Measurements from ENCODE around the gene USP47.

Gene USP47

DNA sequence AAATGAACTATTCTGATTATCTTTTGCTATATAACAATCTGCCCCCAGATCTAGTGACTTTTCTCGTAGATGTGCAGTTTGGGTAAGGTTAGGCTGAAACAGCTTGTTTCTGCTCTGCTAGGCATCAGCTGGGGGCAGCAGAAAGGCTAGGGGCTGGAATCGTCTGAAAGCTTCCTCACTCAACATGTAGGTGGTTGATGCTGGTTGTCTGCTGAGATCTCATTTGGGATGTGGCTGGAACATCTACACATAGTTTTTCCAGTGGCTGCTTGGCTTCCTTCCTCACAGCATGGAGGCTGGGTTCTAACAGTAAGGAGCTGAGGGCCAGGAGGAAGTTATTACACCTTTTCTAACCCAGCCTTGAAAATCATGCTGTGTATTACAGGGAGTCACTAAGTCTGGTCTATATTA, 30.2 kb downstream of the USP47 start:
- no peak for DNase-seq

DNA sequence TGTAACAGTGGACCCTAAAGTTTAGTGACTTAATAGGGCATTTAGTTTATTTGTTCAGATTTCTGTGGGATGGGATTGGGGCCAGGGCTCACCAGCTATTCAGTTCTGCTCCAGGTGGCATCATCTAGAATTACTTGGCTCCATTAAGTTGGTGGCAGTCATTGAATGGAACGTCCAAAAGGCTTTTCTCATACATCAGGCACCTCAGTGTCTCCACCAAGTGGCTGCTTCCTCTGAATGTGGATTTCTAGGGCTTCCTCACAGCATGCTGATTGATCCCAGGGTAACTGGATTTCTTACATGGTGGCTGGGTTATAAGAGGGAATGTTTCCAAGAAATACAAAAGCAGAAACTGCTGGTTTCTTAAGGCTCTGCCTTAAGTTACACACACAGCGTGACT, 34.7 kb downstream of the USP47 start:
- no peak for DNase-seq

DNA sequence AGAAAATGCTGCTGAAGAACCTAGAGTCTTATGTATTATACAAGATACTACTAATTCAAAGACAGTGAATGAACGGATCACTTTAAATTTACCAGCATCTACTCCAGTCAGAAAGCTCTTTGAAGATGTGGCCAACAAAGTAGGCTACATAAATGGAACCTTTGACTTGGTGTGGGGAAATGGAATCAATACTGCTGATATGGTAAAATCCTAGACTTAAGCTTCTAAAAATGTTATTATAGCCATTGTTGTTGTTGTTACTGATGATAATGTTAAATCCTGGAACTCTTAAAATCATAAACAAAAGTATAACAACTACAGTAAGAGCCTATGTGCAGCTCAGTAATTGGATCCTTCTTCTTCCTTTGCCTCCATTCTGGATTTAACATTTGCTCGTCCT, 38.4 kb downstream of the USP47 start:
- no peak for DNase-seq

DNA sequence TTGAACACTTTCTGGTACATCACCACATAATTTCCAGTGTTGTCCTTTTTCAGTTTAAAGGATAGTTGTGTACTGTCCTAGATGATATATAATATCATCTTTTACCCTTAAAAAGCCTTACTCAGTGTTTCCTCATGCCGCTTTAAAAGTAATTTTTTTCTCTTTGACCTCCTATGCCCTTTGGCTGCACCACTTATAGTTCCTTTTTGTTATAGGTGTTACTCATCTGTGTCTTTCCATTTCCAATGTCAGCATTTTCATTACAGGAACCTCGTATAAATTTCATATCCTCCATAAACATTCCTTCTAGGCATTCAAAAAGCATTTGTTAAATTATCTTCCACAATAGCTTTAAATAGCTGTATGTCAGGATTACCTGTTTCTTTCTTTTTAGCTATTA, 40.8 kb downstream of the USP47 start:
- DNase-seq, result no peak

DNA sequence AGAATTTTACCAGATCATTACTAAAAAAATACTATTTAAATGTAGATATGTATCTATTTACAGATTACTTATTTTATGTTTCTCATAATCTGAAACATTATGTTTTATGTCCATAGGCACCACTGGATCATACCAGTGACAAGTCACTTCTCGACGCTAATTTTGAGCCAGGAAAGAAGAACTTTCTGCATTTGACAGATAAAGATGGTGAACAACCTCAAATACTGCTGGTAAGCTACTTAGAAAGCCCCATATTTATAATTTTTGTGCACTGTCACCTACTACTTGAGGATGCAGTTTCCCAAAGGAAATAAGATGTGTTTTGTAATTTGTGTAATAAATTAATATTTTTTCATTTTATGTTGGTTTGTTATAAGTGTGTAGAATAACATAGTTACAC, 42.6 kb downstream of the USP47 start:
- DNase-seq, result no peak

DNA sequence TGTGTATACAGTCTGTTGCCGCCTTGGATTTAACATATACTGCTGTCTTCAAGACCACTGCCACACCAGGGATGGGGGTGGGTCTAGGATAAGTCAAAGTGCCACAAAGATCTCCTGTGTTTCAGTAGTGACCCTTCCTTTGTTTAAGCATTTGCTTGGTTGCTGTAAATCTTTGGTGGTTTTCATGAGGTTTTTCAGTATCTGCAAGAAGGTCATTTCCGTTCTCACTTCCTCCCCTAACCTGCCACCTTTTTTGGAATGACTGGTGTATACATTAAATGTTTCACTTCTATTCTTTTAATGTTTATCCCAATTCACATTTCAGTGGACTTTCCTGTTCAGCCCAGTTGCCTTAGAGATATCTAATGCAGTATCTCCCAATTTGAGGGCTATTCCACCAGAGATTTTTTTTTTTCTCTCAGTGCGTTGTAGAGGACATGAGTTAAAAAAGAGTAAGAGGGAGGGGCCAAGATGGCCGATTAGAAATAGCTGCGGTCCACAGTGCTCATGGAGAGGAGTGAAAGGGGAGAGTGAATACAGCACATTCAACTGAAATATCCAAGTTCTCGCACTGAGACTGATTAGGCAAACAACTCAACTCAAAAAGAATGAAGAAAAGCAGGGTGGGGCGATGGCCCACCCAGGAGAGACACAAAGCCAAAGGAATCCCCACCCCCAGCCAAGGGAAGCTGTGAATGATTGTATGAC, 43.2 kb downstream of the USP47 start:
- peak; percentile 47 for DNase-seq

DNA sequence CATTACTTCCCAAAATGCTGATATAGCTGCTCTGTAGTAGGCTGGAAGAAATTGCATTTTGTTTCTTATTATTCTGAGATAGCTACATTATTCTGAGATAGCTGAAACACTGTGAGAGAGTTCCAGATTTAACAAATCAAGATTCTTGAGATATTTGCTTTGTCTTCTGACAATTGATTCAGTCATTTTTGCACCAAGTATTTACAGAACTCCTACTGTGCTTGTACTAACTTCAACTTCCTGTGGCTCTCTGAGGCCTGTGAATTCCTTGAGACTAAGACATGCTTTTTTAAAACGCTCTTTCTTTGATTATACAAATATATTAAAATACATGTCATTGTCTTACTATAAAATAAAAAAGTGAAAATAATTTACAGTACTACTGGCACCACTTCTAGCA, 52.7 kb downstream of the USP47 start:
- no peak for DNase-seq

DNA sequence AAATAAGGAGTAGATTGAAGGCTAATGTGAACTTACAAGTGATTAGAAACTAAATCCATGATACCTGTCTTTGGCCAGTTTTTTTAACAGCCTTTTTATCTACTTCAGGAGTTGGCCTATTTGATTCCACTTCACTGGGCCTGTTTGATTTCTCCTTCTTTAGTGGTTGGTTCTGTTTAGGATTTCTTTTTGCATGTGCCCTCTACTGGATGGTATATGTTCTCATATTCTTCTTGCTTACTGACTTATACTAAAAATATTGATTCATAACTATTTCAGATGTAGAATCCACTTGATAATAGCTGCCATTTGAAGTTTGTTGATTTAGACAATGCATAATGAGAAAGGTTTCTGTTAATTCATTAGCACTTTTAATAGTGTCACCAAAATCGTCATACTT, 53.9 kb downstream of the USP47 start:
- no peak for DNase-seq

DNA sequence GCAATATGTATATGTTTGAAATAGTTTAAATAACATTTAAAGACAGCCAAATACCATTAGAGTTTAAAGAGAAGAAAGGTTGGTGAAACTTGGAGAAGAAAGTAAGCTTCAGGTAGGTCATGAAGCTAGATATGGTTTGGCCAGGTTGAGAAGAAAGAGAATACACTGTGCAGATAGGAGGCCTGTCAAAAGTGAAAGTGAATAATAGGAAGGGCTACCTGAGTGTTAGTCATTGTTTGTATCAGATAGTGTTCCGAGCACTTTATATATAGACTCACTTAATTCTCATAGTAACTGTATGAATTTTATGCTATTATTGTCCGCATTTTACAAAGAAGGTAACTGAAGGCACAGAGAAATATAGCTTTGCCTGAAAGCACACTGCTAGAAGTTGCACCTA, 56.9 kb downstream of the USP47 start:
- no peak for DNase-seq

DNA sequence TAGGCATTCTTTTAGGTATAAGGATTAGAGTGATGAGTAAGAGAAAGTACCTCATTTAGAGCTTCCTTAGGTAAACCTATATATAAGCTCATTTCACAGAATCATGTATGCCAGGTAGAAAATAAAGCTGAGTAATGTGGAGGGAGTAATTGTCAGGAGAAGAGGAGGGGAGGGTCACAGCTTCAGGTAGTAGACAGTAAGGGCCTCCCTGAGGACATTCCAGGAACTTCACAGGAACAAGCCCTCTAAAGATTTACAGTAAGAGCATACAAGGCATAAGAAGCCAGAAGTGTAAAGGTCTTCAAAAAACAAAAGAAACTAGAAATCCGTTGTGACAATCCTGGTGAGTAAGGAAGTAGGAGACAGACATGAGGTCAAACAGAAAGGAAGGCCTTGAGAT, 57.6 kb downstream of the USP47 start:
- DNase-seq, result no peak

DNA sequence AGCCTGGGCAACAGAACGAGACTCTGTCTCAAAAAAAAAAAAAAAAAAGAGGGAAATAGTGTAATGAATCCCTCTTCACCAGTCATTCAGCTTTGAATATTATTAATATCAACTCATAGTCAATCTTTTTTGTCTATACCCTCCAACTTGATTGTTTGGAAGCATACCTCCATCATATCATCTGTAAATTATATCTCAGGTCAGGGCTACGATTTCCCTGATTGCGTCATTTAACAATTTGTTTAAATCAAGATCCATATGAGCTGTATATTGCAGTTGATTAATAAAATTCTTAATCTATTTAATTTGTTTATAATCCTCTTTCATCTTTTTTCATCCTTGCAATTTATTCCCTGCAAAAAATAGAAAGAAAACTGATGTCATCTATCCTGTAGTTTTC, 60.2 kb downstream of the USP47 start:
- no peak for DNase-seq

DNA sequence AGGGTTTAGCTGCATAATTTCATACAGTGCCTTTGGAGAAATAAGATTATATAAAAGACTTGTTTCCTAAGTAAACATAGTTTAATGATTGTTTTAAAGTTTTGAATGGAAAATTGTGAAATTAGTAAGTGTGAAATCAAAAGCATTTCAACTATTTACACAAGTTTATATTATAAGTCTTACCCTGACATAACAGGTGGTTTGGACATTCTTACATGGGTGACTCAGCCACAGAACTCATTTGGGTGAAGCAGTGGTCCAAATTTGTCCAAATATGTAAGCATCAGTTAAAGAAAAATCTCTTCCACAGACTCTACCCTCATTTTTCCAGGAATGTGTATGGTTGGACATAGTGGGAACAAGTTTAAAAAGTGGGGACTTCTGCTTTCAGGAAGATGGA, 68.0 kb downstream of the USP47 start:
- DNase-seq, result no peak

DNA sequence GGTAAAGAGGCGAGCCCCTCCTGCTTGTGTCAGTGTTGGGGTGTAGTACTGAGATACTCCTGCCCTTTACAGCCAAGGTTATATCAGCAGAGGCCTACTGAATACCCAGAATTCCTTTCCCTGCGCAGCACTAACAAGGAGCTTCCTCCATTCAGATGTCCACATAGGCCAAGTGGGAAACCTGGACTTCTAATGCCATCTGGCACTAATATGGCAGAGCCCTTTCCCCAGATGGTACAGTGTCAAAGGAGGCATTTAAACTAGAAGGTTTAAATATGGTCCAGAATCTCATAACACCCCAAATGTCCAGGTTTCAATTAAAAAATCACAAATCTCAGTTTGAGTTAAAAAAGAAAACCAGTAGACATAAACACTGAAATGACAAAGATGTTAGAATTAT, 68.8 kb downstream of the USP47 start:
- DNase-seq, result no peak

DNA sequence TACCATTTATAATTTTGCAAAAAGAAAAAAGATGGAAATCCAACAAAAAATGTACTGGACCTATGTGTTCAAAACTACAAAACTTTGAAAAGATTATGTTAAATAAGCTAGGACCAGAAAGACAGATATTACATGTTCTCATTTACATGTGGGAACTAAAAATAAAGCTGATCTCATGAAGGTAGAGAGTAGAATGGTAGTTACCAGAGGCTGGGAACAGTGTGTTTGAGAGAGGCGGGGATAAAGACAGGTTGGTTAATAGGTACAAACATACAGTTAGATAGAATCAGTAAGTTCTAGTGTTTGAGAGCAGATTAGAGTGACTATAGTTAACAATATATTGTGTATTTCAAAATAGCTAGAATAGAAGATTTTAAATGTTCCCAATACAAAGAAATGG, 71.6 kb downstream of the USP47 start:
- no peak for DNase-seq

DNA sequence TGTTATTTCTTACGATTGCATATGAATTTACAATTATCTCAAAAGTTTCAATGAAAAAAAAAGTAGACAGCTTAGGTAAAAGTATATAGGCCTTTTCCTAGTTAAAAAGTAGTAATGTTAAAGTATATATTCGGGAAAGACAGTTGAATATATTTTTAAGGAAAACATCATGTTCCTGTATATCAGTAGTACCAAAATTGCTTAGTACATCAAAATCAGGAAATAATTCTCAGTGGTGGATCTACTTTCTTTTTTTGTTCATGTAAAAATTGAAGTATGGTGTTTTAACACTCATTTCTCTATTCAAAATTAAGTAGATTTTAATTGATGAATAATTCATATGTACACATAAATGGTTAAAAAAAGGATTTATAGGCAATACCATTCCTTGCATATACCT, 73.9 kb downstream of the USP47 start:
- no peak for DNase-seq

DNA sequence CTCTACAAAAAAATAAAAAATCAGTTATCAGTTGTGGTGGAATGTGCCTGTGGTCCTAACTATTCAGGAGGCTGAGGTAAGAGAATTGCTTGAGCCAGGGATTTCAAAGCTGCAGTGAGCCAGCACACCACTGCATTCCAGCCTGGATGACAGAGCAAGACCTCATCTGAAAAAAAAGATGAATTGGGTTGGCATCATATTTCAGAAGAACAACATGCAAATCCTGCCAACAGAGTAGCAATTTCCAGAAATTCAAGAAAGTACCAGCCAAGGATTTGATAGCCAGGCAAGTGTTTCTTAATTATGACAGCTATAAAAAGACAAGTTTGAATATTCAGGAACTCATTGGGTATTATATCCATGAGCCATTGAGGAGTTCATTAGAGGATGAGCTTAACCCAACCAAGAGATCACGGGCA, 75.2 kb downstream of the USP47 start:
- no peak for DNase-seq

DNA sequence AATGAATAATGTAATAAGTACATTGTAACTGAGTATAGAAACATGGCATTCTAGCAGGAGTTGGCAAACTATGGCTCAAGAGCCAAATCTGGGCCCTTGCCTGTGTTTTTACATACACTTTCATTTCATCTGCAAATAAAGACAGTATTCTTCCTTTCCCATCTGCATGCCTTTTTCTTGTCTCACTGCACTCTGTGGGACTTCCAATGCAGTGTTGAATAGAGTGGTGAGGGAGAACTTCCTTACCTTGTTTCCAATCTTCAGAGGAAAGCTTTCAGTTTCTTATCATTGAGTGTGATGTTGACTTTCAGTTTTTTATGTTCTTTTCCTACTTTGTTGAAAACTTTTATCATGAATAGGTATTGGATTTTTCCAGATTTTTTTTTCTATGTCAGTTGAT, 82.1 kb downstream of the USP47 start:
- no peak for DNase-seq

DNA sequence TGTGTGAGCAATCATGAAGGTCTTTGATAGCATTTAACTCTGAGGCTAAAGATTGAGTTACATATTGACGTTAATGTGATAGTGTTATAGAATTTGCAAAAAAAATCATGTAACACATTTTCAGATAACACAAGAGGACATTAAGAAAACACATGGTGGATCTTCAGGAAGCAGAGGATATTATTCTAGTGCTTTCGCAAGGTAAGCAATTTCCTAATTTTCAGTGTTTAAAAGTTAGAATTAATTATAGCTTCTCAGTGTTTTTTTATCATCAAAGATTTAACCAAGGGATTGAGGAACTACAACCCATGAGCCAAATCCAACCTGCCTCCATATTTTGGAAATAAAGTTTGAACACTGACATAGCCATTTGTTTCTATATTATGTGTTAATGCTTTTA, 88.1 kb downstream of the USP47 start:
- DNase-seq, result no peak

DNA sequence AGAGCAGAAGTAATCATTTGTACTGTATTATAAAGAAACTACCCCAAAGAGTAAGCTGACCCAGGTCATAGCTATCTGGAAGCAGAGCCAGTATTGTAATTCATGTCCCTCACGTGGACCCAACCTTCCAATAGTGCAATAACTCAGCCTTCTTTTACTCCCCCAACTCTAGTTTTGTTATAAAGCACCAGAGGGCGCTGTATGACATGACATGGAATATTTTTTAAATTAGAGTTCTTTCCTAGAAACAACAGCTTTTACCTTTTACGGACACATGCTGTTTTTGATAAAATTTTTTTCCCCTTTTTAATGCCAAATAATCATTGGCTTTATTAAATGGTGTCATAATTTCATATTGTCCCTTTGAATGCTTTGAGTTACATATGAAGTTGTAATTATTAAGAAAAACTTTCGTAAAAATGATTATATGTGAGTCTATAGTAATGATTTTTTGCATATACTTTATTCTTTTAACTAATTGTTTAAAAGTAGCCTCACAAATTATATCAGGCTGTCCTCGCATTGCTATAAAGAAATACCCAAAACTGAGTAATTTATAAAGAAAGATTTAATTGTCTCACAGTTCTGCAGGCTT, 89.8 kb downstream of the USP47 start:
- peak; percentile 34 for DNase-seq

DNA sequence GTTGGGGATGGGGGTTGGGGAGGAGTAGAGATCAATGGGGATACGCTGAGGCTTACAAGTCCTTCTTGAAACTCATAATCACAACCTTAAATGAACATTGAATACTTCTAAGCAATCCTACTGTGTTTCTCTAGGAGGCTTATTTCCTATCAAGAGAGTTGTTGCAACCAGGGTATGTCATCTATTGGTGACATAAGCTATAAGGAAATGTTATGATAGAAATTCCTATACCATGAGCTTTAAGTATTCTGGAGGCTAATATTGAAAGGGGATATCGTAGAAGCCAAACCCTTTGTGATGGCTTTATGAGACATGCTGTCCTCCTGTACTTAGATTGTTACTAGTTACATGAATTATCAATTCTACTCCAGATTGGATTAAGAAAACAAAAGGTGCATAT, 93.8 kb downstream of the USP47 start:
- no peak for DNase-seq

DNA sequence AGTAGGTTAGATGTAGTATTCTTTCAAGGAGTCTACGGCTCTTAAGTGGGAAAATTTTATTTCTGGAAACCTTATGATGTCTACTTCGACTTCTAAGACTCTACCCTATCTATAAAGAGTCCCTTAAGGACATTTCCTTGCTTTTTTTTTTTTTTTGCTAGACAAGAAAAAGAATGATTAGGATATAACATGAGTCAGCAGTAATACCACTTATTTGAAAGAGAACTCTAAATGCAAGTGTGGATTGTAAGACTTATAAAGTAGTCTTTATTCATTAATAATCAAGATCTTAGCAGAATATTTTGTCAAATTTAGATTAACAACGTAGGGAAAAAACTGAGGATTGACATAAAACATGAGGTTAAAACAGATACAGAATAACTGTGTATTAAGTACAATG, 95.7 kb downstream of the USP47 start:
- no peak for DNase-seq

DNA sequence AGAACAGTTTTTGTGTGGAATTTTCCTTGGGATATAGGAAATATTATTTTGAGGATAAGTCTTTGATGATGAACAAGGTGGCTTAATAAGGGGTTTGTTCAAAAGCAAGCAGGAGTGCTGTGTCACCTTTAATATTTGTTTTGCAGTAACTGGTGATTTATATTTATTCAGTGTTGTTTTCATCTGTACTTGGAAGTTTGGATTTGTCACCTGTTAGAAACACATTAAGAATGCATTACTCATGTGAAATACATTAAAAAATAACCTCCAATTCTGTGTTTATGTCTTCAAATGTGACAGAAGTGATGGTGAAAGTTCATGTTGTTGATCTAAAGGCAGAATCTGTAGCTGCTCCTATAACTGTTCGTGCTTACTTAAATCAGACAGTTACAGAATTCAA, 96.2 kb downstream of the USP47 start:
- no peak for DNase-seq

DNA sequence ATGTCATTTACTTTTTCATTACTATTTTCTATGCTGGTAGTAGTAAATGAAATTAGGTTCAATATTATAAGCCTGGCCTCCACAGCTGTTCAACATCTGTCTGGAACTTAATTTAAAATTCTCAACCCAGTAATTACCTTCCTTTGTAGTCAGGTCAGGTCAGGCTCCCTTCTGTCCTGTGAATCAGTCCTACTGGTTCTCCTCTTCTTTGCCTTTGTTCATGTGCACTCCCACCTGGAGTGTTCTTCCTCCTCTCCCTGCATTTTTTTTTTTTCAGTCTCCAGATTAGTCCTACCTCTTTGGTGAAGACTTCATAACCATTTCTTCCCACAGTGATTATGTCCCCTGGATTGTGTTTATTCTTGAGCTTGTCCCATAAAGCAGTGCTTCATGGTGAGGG, 98.8 kb downstream of the USP47 start:
- DNase-seq, result no peak

DNA sequence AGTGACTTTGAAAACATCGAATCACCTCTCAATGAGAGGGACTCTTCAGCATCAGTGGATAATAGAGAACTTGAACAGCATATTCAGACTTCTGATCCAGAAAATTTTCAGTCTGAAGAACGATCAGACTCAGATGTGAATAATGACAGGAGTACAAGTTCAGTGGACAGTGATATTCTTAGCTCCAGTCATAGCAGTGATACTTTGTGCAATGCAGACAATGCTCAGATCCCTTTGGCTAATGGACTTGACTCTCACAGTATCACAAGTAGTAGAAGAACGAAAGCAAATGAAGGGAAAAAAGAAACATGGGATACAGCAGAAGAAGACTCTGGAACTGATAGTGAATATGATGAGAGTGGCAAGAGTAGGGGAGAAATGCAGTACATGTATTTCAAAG, 100.9 kb downstream of the USP47 start:
- no peak for DNase-seq

DNA sequence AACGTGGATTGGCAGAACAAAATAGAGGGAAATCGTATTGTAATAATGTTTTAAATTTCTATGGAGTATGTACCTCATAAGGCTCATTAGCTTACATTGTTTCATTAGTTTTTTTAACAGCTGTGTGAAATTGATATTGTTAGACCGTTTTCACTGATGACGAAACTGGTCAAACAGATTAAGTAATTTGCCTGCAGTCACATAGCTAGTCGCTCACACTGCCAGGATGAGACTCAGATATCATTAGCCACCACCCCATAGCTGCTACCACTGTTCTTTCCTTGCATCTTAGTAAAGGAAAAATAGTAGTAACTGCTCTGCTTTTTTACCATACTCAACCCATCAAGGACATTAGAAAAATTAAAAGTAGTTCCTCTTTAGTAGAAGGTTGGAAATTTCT, 102.7 kb downstream of the USP47 start:
- DNase-seq, result no peak
